Thoracic aorta (tissue), 2 donors: ENCODE data around the gene UNC5B. TPM values are rescaled to one million over a fixed set of nuclear protein-coding genes. Genes with fewer than 3 reads are reported as not detected.

Experiments used
- ATAC-seq: fragments of 150-250 bp; one replicate; pipeline ENCODE4 v1.8.0; 2017; ENCODE audit warnings: low read depth; ENCODE audit not compliant: insufficient number of reproducible peaks, low FRiP score
- DNase-seq: peaks from one replicate; pipeline ENCODE4 v3.0.0-alpha.2; 2020; ENCODE audit warnings: low spot score
- H3K27ac ChIP-seq, 2 donors: fragments of 200-600 bp; sonication (generic); 1 replicate in 1 of 2; 2 replicates in 1 of 2; pipeline ENCODE4 v1.5.1; 2016; ENCODE audit warnings: mild to moderate bottlenecking in 2 of 2, moderate library complexity in 2 of 2
- H3K27me3 ChIP-seq: fragments of 200-600 bp; sonication (generic); replicated peaks from 2 replicates; pipeline ENCODE4 v1.6.0; 2016; ENCODE audit warnings: mild to moderate bottlenecking; ENCODE audit not compliant: insufficient read depth
- H3K36me3 ChIP-seq: fragments of 200-600 bp; sonication (generic); one replicate; pipeline ENCODE4 v1.5.1; 2016
- H3K4me1 ChIP-seq, 2 donors: fragments of 200-600 bp; sonication (generic); 1 replicate in 1 of 2; 2 replicates in 1 of 2; pipeline versions ENCODE4 v1.5.1 to v1.6.0; 2016; ENCODE audit warnings: low read depth in 2 of 2, mild to moderate bottlenecking in 1 of 2; ENCODE audit not compliant: control insufficient read depth in 1 of 2
- H3K4me3 ChIP-seq: fragments of 200-600 bp; sonication (generic); 2 replicates; pipeline ENCODE4 v1.5.1; 2016; ENCODE audit warnings: mild to moderate bottlenecking
- H3K9me3 ChIP-seq: fragments of 200-600 bp; sonication (generic); 2 replicates; pipeline ENCODE4 v1.5.1; 2016
- total RNA-seq, 2 donors: library from RNA; depleted of rRNA; stranded (reverse); fragments of >200 nt; gene quantifications; one replicate each; pipeline versions ENCODE4 v1.1.0 to v1.2.3, GENCODE V29; 2016
- TF ChIP-seq, protein P1 (sequence below): fragments of 200-600 bp; sonication (generic); IDR thresholded peaks from one replicate; pipeline ENCODE4 v1.5.1; 2019; ENCODE audit warnings: antibody characterized with exemption

The UNC5B gene
- total RNA-seq, 2 donors from 2014 or later, result 18.3 to 24.2 TPM

DNA sequence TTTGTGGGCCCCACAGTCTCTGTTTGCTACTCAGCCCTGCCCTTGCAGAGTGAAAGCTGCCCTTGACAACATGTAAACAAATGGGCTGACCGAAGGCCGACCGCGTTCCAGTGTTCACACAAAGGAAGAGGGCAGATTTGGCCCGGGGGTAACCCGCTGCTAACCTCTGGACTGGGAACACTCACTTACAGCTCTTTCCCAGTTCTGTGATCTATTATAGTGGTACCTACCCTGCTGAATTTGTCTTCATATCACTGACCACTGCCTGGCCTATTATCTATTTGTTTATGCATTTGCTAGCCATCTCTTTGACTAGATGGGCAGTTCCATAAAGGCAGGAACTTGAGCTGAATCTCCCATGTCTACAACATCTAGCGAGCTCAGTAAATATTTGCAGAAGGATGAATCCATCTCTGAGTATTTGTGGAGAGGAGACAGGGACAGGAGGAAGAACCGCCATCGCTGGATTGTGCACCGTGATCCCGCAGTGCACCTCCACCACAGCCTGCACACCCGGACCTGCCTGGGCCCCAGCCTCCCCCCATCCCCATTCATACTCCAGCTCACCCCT lies 121.9 kb downstream of the UNC5B start:
- Histone ChIP-seq H3K4me3 (no peak overlapping the region), H3K27me3 (no peaks in the 10 kb centered on the region), H3K27ac (no peak overlapping the region), H3K9me3 (no peaks in the 10 kb centered on the region), H3K36me3 (no peaks in the 10 kb centered on the region), H3K4me1 (no peaks in the 10 kb centered on the region)
- DNase-seq (no peak), ATAC-seq (no peak)
- TF ChIP-seq, protein P1, sequence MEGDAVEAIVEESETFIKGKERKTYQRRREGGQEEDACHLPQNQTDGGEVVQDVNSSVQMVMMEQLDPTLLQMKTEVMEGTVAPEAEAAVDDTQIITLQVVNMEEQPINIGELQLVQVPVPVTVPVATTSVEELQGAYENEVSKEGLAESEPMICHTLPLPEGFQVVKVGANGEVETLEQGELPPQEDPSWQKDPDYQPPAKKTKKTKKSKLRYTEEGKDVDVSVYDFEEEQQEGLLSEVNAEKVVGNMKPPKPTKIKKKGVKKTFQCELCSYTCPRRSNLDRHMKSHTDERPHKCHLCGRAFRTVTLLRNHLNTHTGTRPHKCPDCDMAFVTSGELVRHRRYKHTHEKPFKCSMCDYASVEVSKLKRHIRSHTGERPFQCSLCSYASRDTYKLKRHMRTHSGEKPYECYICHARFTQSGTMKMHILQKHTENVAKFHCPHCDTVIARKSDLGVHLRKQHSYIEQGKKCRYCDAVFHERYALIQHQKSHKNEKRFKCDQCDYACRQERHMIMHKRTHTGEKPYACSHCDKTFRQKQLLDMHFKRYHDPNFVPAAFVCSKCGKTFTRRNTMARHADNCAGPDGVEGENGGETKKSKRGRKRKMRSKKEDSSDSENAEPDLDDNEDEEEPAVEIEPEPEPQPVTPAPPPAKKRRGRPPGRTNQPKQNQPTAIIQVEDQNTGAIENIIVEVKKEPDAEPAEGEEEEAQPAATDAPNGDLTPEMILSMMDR, result no peak

DNA sequence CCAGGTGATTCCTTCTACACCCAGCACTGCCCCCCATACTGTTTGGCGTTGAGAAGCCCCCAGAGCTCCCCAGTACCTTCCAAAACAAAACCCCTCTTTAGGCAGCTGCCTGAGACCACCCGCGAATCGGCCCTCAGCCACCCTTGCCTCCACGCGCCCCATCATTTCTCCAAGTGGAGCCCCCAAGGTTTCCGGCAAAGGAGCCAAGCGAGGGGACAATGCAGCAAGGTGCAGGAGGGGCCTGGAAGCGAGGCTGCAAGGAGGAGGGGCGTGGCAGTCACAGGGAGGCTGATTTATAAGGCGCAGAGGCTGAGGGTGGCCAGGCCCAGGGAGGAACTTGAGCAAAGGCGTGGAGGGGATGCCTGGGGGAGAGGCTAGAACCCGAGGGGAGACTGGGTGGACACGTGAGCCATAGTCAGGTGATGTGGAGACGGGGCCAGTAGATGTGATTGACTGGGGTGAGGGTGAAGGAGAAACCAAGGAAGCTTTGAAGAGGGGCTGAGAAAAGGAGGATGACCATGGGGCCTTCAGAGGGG lies 122.9 kb downstream of the UNC5B start:
- Histone ChIP-seq H3K27me3 (no peaks in the 10 kb centered on the region), H3K36me3 (no peaks in the 10 kb centered on the region), H3K27ac (no peak overlapping the region), H3K4me3 (no peak overlapping the region), H3K9me3 (no peaks in the 10 kb centered on the region), H3K4me1 (no peaks in the 10 kb centered on the region)
- no peak for ATAC-seq
- DNase-seq, result no peak
- TF ChIP-seq, protein P1, result no peak

DNA sequence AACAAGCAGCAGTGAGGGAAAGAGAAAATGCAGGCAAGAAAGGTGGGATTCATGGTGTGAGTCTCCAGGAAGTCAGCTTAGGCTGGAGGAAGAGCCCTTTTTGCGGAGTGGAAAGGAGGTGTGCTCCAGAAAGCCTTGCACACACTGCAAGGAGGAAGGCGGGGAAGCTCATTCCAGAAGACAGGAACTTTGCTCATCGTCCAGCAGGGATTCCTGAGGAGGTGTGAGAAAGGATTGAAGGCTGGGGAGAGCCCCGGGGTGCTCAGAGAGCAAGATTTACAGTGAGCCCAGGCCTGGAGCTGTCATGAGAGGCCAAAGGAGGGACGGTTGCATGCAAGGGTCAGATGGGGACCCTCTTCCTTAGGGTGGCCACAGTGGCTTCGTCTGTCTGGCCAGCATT lies 124.3 kb downstream of the UNC5B start:
- Histone ChIP-seq H3K4me3 (no peak overlapping the region), H3K4me1 (no peaks in the 10 kb centered on the region), H3K36me3 (no peaks in the 10 kb centered on the region), H3K27ac (no peak overlapping the region), H3K27me3 (no peaks in the 10 kb centered on the region), H3K9me3 (no peaks in the 10 kb centered on the region)
- TF ChIP-seq, protein P1, result no peak
- DNase-seq (no peak), ATAC-seq (no peak)

DNA sequence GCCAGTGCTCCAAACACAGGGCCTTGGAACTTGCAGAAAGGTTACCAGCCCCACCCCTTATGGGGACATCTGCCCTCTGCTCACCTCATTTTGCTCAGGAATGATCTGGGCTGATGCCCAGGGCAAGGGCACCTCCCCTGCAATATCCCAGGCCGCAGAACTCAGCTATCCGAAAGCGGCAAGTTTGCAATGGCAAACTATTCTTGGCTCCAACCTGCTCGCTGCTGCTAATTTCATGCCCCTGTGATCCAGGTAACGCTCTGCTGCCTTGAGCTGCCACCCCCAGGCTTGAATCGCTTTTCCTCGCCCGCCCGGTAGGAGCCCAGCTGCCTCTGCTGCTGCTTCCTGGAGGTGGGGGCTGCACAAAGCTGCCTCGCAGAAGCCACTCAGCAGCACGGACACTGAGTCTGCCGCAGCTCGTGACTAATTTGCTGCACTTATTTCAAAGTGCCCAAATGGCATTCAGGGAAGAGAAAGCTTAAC lies 124.9 kb downstream of the UNC5B start:
- ATAC-seq (no peak), DNase-seq (no peak)
- Histone ChIP-seq H3K27me3 (no peaks in the 10 kb centered on the region), H3K4me1 (no peaks in the 10 kb centered on the region), H3K9me3 (no peaks in the 10 kb centered on the region), H3K4me3 (no peak overlapping the region), H3K36me3 (no peaks in the 10 kb centered on the region), H3K27ac (no peak overlapping the region)
- TF ChIP-seq, protein P1, result no peak

DNA sequence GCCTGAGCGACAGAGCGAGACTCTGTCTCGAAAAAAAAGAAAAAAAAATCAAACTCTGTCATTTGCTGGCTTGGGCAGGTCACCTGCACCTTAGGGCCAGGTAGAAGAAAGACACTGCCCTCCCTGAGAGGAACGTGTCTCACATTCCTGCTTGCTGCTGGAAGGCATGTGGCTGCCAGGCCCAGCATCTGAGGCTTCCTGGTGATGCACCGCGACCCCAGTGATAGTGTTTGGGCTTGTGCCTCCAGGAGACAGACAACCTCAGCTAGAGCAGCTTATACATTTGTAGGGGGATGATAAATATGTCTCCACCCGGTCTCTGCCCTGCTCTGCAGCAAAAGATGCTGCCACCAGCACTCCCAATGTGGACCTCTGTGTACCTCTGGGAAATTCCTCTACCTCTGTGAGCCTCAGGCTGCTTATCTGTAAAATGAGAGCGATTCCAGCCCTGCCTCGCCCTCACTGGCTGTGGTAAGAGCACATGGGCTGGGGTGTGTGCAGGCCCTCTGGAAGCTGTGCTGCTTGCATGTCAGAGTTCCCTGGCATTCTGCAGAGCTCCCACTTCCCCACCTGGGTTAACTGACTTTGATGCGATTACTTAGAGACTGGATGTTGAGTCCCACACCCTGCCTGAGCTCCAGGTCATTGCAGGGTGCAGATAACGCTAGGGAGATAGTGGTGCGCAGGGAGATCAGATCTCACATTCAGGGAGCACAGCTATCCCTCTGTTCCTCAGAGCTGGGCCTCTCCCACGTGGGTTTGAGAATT lies 126.5 kb downstream of the UNC5B start:
- Histone ChIP-seq H3K4me3 (no peak overlapping the region), H3K36me3 (no peaks in the 10 kb centered on the region), H3K27me3 (no peaks in the 10 kb centered on the region), H3K27ac (no peak overlapping the region), H3K9me3 (no peaks in the 10 kb centered on the region), H3K4me1 (no peaks in the 10 kb centered on the region)
- no peak for ATAC-seq
- TF ChIP-seq, protein P1, result no peak
- DNase-seq, result no peak
